GM21367 (cell line): ENCODE data around the gene DCDC2.
"Not testable (repeated sequence)": the region's sequence is repeated elsewhere in the genome, so short reads cannot be mapped to it uniquely, and the experiment has no call there.

Experiments
- ATAC-seq: cut with Tn5 transposase; IDR thresholded peaks from one replicate; pipeline ENCODE4 v1.9.1; 2021; ENCODE audit not compliant: unreplicated experiment

The DCDC2 gene

DNA sequence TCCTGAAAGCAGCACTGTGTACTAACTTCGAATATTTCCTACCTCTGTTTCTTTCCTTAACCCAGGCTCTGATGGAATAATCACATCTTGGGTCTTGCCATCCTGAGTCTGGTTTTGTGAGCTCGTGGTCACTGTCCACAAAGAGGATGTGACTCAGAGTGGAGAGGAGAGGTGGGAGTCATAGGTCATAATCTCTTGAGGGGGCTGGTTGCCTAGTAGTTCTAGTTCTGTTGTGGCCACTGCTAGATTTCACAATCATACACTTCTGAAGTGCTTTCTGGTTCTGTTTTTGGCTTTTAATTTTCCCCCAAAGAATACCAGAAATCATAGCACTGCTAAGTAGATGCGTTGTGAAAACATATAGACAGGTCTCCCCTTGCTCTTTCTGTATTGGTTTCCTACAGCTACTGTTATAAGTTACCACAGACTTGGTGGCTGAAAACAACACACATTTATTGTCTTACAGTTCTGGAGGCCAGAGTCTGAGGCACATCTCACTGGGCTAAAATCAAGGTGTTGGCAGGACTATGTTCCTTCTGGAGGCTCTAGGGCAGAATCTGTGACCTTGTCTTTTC lies 129.1 kb downstream of the DCDC2 start:
- ATAC-seq, result no peak

DNA sequence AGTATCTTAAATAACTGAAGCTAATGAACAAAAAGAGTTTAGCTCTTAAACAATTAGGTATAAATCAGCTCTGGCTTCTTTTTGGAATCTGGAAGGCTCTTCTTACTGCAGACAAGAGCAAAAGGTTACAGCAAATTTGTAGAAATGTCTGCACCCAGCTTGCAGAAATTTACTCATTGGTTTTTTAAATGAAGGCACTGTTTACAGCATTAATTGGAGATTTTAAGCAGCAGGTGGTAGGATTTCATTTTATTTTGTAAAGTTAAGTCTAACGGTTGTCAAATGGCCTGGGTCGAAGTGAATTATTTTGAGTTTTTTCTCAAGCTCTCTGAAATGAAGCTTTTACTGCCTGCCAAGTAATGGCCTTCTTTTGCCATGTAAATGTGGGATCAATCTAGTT lies 129.7 kb downstream of the DCDC2 start:
- ATAC-seq, result no peak

DNA sequence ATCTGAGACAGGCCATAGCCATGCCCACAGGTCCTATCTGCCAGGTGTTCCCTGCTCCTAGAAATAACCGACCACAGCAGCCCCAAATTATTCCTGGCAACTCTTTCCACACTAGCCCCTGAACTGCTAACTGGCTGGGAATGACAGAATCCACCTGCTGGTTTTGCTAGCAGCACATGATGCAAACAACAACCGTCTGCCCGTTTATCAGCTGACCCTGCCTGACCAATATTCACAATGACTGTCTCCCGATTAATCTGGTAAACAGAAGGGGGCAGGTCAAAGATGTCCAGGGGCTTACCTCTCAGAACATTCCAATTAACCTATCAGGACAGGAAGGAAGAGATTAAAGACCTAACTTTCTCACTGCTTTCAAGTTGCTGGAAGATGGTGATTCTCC lies 130.3 kb downstream of the DCDC2 start:
- ATAC-seq, result no peak

DNA sequence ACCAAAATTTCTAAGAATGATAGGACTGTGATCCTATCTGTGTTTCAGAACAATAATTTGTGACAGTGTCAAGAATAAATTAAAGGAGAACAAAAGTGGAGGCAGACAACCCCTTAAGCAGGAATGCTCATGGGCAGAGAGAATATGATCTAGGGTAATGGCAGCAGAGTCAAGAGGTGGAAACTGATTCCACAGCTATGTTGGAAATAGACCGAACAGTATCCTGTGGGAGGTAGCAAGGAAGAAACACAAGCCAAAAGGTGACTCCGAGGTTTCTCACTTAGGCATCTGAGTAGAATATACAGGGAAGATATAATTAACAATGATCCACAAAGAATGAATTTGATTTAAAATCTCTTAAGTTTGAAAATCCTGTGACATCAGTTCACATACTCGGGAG lies 131.3 kb downstream of the DCDC2 start:
- no peak for ATAC-seq

DNA sequence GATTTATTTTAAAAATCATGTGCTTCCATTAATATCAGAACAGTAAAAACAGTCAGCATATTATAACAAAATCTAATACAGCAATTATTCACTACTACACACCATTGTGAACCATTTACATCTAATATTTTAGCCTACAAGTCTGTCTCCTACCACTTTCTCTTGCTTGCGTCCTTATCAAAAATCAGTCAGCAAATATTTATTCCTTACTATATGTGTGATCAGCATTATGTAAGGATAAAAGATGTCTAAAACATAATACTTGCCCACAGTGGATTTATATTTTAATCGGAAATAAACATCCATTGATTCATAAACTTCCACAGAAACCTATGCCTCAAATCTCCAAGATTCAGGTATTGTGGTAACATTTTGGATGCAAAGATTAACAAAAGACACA lies 132.0 kb downstream of the DCDC2 start:
- no peak for ATAC-seq

DNA sequence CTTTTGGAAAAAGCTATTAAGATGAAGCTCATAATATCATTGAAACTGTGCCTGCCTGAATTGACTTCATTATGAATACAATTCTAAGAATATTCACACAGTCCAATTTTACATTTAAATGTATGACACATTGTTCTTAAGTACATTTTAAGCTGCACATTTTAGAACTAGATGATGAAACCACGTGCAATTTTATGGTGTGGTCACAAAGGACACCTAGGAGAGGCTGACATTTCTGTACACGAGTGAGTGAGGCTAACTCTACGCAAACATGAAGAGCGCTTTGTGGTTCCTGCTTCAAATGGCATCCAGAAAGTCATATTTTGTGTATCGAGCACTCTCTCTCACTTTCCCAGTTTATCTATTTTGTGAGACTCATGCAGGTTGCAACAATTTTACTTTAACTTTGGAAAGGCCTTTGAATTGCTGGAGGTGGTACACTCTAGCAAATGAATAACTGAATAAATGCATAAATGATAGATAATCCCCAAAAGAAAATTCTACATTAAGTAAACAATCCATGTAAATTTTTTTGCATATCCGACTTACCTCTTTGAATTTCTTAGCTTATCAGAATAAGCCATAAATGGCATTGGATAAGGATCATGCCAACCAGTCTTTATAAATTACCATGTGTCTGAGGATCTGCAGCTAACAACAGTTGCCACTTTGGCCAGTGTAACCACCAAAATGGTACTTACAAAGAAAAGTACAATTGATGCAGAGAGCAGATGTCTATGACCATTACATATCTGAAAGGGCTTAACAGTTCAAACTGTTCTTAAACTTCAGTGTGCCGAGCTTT lies 134.5 kb downstream of the DCDC2 start:
- ATAC-seq, result no peak

DNA sequence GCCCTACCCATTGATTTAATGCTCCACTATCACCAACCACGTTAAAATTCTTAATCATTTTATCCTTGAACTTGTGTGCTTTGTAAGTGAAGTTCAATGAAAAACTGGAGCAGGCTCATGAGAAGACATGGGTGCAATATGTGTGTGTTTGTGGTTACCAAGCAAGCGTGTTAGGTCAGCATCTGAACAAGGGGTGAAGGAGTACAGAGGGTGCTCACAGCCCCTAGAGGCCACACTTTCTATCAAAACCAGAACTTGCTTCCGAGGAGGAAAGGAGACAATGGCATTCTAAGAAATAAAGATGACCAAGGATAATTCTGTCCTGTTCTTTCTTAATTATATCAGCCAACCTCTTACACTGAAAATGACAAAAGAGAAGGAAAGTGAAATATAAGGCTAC lies 138.2 kb downstream of the DCDC2 start:
- ATAC-seq, result no peak

DNA sequence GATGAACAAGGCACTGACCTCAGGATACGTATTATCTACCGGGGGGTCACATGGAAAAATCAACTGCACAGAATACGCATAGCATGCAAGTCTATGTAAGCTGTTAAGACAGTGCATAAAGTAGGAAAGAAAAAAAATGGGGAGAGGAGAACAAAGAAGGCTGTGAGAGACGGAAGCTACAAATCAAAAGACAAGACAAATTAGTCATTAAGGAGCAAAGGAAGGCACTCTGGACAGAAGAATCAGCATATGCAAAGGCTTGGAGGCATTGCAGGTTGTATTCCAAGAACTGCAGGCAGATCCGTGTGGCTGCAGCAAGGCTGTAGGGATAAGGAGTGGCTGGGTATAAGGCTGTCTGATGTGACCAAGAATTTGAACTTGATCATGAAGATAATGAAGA lies 142.9 kb downstream of the DCDC2 start:
- no peak for ATAC-seq

DNA sequence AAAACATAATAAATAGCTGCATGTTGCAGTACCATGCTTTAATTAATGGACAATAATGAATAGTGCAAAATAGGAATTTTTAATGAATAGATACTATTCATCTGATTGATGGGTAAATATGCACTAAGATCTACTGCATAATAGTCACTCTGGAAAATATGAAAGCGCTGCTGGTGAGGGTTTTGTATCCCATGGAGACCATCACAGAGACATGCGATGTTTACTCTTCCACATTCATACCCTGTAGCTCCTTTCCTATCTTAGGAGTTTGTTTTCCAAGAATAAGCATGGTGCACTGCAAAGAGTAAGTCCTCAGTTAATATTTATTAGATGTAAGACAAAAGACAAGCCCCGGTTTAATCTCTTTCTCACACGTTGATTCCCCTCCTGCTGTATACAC lies 150.4 kb downstream of the DCDC2 start:
- no peak for ATAC-seq

DNA sequence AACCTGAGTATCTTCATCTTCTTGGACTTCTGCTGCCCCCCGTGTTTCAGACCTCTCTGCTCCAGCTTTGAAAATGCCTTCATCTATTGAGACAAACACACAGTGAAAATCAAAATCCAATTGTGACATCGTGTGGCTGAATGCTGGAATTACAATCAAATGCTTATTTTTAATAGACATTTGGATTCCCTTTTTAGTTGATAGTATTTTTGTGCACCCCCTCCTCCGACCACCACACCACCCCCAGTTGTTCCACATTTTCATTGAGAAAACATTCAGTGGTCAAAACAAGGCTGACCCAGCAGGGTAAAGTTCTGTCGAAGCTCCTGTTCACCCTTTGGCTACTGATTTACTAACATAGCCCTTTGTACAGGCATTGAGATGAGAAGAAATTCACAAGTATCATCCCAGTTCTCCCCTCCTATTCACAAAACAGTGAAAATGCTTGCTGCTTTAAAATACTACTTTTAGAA lies 152.8 kb downstream of the DCDC2 start:
- no peak for ATAC-seq

DNA sequence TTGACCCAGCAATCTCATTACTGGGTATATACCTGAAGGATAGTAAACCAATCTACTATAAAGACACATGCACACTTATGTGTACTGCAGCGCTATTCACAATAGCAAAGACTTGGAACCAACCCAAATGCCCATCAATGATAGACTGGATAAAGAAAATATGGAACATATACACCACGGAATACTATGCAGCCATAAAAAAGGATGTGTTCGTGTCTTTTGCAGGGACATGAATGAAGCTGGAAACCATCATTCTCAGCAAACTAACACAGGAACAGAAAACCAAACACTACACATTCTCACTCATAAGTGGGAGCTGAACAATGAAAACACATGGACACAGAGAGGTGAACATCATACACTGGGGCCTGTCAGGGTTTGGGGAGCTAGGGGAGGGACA lies 153.7 kb downstream of the DCDC2 start:
- ATAC-seq, result not testable (repeated sequence)

DNA sequence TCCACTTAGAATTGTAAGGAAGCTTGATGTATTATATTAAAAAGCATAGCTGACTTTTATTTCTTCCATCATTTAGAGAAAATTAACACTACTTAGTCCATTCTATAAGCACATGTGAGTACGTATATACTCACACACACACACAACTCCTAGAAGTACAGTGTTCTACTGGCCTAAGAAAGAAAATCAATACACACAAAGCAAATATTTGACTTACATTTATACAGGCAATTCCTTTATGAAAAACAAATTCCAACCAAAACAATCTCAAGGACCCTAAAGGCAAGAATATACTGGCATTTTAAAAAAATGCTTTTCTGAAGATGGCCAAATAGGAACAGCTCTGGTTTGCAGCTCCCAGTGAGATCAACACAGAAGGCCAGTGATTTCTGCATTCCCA lies 160.0 kb downstream of the DCDC2 start:
- no peak for ATAC-seq

DNA sequence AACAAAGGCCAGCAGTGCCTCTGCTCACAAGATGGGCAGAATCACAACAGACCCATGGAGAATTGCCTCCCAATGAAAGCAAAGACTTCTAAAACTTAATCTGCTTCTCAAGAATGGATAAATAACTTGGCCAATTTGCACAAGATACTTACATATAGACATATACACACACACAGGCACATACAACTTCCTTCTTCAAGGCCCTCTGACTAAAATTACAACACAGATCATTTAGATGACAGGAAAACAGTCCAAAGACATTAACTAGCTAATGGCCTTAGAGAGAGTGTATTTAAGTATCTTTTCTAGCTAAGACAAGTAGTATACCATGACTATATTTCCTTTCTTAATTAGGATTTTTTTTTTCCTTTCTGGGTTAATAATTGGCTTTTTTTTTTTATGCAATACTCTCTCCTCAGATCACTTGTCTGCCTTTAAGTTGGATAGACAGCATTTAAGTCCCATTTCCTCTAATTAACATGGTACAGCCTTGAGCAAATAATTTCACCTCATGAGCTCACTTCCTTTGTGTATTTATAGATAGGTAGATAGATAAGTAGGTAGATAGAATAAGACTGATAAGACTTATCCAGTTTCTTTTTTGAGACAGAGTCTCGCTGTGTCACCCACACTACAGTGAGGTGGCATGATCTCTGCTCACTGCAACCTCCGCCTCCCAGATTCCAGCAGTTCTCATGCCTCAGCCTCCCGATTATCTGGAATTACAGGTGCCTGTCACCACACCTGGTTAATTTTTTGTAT lies 161.8 kb downstream of the DCDC2 start:
- ATAC-seq, result no peak

DNA sequence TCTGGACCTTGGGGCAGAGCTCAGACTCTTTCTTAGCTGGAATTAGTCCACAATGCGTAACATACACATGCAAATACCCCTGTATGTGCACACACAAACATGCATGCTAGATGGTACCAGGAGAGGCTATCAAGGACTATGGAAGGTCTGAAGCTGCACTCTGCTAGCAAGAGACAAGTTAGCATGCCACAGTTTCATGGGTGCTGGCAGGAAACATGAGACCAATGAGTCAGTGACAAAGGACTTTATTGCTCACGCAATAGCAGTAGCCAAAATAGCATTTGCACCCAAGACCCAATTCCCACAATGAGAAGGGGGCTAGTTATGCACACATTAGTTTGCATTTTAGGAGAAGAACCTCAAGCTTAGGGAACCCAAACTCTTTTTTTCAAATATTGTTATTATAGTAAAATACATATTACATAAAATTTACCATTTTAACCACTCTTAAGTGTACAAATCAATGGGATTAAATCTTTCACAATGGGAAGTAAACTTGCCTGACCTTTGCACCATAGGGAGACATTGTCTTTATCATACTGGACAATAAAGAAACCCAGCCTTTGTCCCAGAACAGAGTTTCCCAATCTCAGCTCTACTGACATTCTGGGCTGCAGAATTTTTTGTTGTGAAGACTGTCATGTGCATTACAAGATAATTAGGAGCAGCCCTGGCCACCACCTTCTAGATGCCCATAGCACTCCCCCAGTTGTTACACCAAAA lies 162.7 kb downstream of the DCDC2 start:
- no peak for ATAC-seq

DNA sequence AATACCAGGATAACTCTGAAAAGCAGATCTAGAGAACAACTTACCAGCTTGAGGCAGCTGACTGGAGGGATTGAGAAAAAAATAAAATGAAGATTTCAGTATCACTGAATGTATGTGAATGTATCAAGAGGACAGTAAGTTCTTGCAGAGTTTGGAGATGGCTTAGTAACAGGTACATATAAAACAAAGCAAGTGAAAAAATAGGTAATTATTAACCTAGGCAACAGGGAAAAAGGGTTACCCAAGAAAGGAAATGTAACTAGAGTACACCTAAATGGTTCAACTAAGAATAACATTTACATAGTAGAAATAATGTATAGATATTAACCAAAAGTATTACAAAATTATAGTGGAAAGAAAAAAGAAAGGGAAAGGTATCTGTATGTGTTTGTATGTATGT lies 164.5 kb downstream of the DCDC2 start:
- no peak for ATAC-seq

DNA sequence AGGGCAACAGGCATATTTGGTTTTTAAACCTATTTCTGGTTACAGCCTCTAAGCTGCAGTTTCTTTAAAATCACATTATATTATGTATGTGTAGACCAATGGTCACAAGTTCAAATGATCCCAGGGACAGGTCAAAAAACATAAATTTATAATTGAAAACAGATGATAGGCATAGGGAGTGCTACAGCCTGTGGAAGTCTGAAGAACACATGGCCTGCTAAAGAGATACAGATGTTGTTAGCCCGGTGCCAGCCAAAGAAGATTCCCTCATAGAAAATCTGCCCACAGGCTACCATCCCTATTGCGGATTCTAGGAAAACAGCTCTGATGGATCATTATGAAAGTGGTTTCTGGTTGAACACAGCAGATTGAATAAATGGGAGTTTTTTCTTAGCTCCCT lies 166.5 kb downstream of the DCDC2 start:
- ATAC-seq, result no peak

DNA sequence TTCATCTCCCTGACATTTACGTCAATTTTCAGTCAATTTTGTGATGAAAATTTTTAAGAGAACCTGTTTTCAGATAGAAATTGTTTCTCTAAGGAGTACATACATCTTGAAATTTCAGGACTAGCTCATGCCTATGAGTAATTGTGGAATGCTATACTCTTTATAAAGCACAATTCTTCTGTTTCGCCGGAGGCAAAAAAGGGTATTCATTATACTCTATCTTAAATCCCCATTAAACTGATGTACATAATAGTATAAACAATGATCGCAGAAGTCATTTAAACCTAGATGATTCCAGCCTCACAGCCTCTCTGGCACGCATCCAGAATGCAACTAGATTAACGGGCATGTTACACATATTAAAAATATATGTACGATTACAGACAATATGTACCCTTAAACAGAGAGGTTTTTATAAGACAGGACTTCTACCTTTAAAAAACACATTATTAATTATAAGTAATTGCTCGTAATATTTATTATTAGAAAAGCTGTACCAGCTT lies 169.2 kb downstream of the DCDC2 start:
- ATAC-seq, result no peak

DNA sequence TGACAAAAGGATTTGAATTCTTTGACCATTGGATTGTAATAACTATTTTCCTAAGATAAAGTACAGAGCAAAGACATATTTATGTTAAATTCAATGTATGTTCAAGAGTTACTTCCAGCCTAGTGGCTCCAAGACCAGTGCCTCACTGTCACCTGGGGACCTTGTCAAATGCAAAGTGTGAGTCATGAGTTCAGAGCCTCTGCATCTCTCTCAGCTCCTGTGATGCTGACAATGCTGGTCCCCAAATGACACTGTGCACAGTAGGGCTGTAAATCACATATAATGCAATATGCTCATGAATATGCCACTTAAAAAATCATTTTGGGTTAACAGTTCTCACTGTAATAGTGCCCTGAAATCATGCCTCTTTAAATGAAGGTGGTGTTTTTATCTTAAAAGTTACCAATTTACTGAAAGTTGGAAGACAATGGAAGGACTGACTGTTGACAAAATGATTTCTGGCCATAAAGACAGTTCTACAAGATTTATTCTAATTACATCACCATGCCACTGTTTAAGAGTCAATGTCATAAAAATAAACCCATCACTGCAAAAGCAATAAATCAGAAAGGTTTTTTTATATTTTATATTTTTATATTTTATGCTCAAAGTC lies 169.8 kb downstream of the DCDC2 start:
- no peak for ATAC-seq

DNA sequence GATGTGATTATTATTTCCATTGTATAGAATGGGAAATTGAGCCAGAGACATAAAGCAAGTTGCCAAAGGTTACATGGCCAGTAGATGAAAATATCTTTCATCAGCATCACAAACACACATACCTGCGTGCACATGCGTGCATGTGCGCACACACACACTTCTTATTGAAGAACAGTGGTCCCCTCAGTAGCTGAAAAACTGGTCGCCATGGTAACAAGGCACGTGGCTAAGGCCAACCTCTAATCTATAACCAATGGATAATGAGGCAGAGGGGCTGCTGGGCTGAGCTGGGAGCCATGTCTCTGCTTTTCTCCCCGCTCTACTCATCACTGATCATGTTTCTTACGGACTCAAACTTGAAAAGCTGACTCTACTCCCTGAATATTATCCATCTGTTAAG lies 171.5 kb downstream of the DCDC2 start:
- no peak for ATAC-seq

DNA sequence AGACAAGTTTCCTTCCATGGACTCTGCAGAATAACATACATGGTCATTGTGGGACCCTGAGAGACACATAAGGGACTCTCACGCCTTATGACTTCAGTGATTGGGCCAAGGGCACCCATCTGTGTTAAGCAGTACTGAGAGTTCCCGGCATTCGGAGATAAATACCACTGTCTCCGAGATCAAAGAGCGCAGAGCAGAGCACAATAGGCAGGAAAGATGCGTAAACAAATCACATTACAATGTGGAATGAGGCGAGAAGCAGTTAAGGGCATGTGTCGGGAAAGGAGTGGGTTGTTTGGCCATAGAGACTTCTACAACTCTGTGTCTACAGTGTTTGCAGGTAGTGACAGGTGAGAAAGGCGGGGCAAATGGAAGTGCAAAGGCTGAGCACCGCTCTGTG lies 174.3 kb downstream of the DCDC2 start:
- ATAC-seq, result no peak

DNA sequence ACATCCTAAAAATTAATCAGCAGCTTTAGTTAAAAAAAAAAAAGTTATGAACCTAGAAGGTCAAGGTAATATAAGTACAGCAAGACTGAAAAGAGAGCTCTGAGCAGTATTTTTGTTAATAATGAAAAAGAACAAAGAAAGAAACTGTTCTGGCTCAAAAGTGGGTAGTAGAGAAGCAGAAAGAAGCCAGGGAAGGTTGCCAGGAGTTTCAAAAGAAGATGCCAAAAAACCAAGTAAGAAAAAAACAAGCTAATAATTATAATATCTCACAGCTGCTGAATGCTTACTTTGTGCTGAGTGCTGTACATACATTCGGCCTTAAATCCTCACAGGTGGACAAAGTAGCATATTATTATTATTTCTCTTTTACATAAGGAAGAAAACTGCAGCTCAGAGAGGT lies 200.0 kb downstream of the DCDC2 start:
- no peak for ATAC-seq
